Lung (tissue), 12 donors: Measurements from ENCODE around the gene NKIRAS1. TPM values are rescaled to one million over a fixed set of nuclear protein-coding genes. Genes with fewer than 3 reads are reported as not detected.
A peak's percentile ranks its signal among the peaks of the same experiment; 100 is the strongest.

ENCODE experiments used
- ATAC-seq: fragments of 200-7000 bp; cut with Tn5 transposase; one replicate; pipeline ENCODE4 v1.9.1; 2020; ENCODE audit warnings: moderate number of reproducible peaks; ENCODE audit not compliant: insufficient read depth, low FRiP score
- DNase-seq, 3 donors: peaks; one replicate each; pipeline ENCODE4 v3.0.0-alpha.2; 2013 to 2017
- H3K27ac ChIP-seq, 2 donors: one replicate each; pipeline ENCODE4 v1.5.1; 2013; ENCODE audit warnings: mild to moderate bottlenecking in 2 of 2, moderate library complexity in 2 of 2, control low read depth in 1 of 2, inconsistent platforms in 1 of 2, low read depth in 1 of 2, low read length in 1 of 2
- H3K27me3 ChIP-seq, 3 donors: one replicate each; pipeline ENCODE4 v1.5.1; 2013; ENCODE audit warnings: low read length in 2 of 3; ENCODE audit not compliant: control insufficient read depth in 3 of 3, insufficient read depth in 3 of 3
- H3K36me3 ChIP-seq, 4 donors: one replicate each; pipeline ENCODE4 v1.5.1; 2013; ENCODE audit warnings: low read length in 4 of 4, mild to moderate bottlenecking in 1 of 4, moderate library complexity in 1 of 4; ENCODE audit not compliant: control insufficient read depth in 4 of 4, insufficient read depth in 4 of 4
- H3K4me1 ChIP-seq, 5 donors: one replicate each; pipeline ENCODE4 v1.5.1; 2013; ENCODE audit warnings: low read length in 5 of 5, mild to moderate bottlenecking in 2 of 5, moderate library complexity in 1 of 5; ENCODE audit not compliant: control insufficient read depth in 5 of 5, insufficient read depth in 5 of 5
- H3K4me3 ChIP-seq: one replicate; pipeline ENCODE4 v1.5.1; 2013; ENCODE audit warnings: mild to moderate bottlenecking, control low read depth, moderate library complexity
- H3K9ac ChIP-seq, 2 donors: one replicate each; pipeline ENCODE4 v1.5.1; 2013; ENCODE audit warnings: low read length in 2 of 2, control low read depth in 1 of 2; ENCODE audit not compliant: insufficient read depth in 1 of 2
- H3K9me3 ChIP-seq, 4 donors: one replicate each; pipeline ENCODE4 v1.5.1; 2013; ENCODE audit warnings: low read length in 3 of 4, mild to moderate bottlenecking in 1 of 4, moderate library complexity in 1 of 4; ENCODE audit not compliant: control insufficient read depth in 4 of 4, insufficient read depth in 3 of 4
- CTCF ChIP-seq: IDR thresholded peaks from 2 replicates; pipeline ENCODE4 v1.5.1; 2012; ENCODE audit warnings: mild to moderate bottlenecking; ENCODE audit errors: control extremely low read depth, extremely low read depth
- WGBS, 2 donors: extraction: QIAGEN DNeasy Blood & Tissue Kit; methylation state at CpG; one replicate each; pipeline ENCODE4 v1.1.7; 2013; 5-methylcytosine and 5-hydroxymethylcytosine counted together
- polyA plus RNA-seq, 2 donors: library from polyadenylated mRNA; stranded (reverse); fragments of 200-250 nt; gene quantifications; one replicate each; pipeline ENCODE4 v1.2.1, GENCODE V29; 2013
- total RNA-seq, 2 donors: library from RNA; depleted of rRNA in 1 of 2; stranded (reverse); fragments of >200 nt in 1 of 2; gene quantifications; one replicate each; pipeline ENCODE4 v1.2.1, GENCODE V29; 2014 to 2021
- donor health status: control.
- donor health status: control.
- donor health status: Bipolar disorder and iron deficiency.
- donor health status: healthy.
- donor health status: DM: yes; HTN: yes; CAD: no.

The NKIRAS1 gene
- total and polyA plus RNA-seq, 4 donors, result 6.7 to 17.1 (median 9.1) TPM

- DNase-seq (no peak), ATAC-seq (no peak)
- no peak for TF ChIP-seq CTCF
- Histone ChIP-seq H3K27ac (no peak overlapping the region), H3K9me3 (no peaks in the 10 kb centered on the region), H3K4me3 (no peak overlapping the region), H3K27me3 (no peaks in the 10 kb centered on the region), H3K36me3 (peaks cover 3 to 12% (median 6%) of the 10 kb centered on the region in 4 donors), H3K9ac (no peak overlapping the region), H3K4me1 (no peaks in the 10 kb centered on the region)
Observed at GRCh38 chr3:23904545-23904944, 12.2 kb downstream of the NKIRAS1 start.

GRCh38 chr3:23900744-23901143 lies 16.0 kb downstream of the NKIRAS1 start:
- no peak overlapping the region for H3K4me3 ChIP-seq
- H3K27me3 ChIP-seq, result no peaks in the 10 kb centered on the region
- H3K9ac ChIP-seq, result no peak overlapping the region
- DNase-seq, result peak in 2 of 3 donors; percentile 50 to 65
- H3K36me3 ChIP-seq, result peaks cover 4 to 25% (median 15%) of the 10 kb centered on the region in 4 donors
- H3K9me3 ChIP-seq, result no peaks in the 10 kb centered on the region
- peaks cover 0 to 1% (median 0%) of the 10 kb centered on the region in 5 donors for H3K4me1 ChIP-seq
- no peak for ATAC-seq
- 78 to 83% methylated on average over 6 of the region's 6 CpGs for WGBS, 2 donors
- H3K27ac ChIP-seq, result no peak overlapping the region
- TF ChIP-seq CTCF, result no peak

GRCh38 chr3:23895181-23895580 lies 21.6 kb downstream of the NKIRAS1 start:
- TF ChIP-seq CTCF, result no peak
- ATAC-seq (no peak), DNase-seq (no peak)
- 93 to 97% methylated on average over 4 of the region's 4 CpGs for WGBS, 2 donors
- Histone ChIP-seq H3K27ac (no peak overlapping the region), H3K36me3 (peaks cover 3 to 27% (median 16%) of the 10 kb centered on the region in 4 donors), H3K4me3 (no peak overlapping the region), H3K4me1 (peaks cover 0 to 5% (median 0%) of the 10 kb centered on the region in 5 donors), H3K27me3 (no peaks in the 10 kb centered on the region), H3K9me3 (no peaks in the 10 kb centered on the region), H3K9ac (no peak overlapping the region)
